SU-DHL-6 (cell line): ENCODE results near the gene TBCCD1.

Source experiments
- H2AFZ ChIP-seq: fragments of 200-600 bp; sonication (generic); 2 replicates; pipeline ENCODE4 v1.6.1; 2014; ENCODE audit warnings: low read depth, mild to moderate bottlenecking, moderate library complexity, mixed read lengths, antibody characterized with exemption, low read length; ENCODE audit not compliant: severe bottlenecking
- H3F3A ChIP-seq: fragments of 200-600 bp; shearing (Covaris generic); 2 replicates; pipeline ENCODE4 v1.6.0; 2016; ENCODE audit warnings: antibody characterized with exemption, mild to moderate bottlenecking; ENCODE audit not compliant: insufficient read depth
- H3K27ac ChIP-seq: fragments of 200-600 bp; sonication (generic); 2 replicates; pipeline ENCODE4 v1.5.1; 2016; ENCODE audit warnings: low read depth, mild to moderate bottlenecking, low read length, moderate library complexity, mixed read lengths
- H3K27me3 ChIP-seq: fragments of 200-600 bp; sonication (generic), shearing (Covaris generic); 2 replicates; pipeline ENCODE4 v1.6.0; 2014; ENCODE audit warnings: mild to moderate bottlenecking, low read length
- H3K36me3 ChIP-seq: fragments of 200-600 bp; sonication (generic); 2 replicates; pipeline ENCODE4 v1.6.1; 2014; ENCODE audit warnings: mild to moderate bottlenecking, low read length, mixed read lengths
- H3K4me2 ChIP-seq: fragments of 300-600, 200-600 bp; shearing (Covaris generic), sonication (generic); 2 replicates; pipeline ENCODE4 v1.6.0; 2014; ENCODE audit warnings: low read length, low read depth, mild to moderate bottlenecking; ENCODE audit not compliant: poor library complexity, severe bottlenecking
- H3K4me3 ChIP-seq: fragments of 200-600 bp; sonication (generic); 2 replicates; pipeline ENCODE4 v1.5.1; 2014; ENCODE audit warnings: antibody characterized with exemption, low read length, mild to moderate bottlenecking, mixed read lengths; ENCODE audit not compliant: insufficient read depth, poor library complexity, severe bottlenecking
- H3K79me2 ChIP-seq: fragments of 200-600 bp; sonication (generic); 2 replicates; pipeline ENCODE4 v1.6.1; 2014; ENCODE audit warnings: mild to moderate bottlenecking, low read length, moderate library complexity; ENCODE audit not compliant: insufficient read depth
- H3K9ac ChIP-seq: fragments of 200-600 bp; sonication (generic); 2 replicates; pipeline ENCODE4 v1.7.0; 2014; ENCODE audit warnings: mild to moderate bottlenecking, low read length
- H3K9me2 ChIP-seq: fragments of 200-600 bp; sonication (generic); replicated peaks from 2 replicates; pipeline ENCODE4 v1.6.1; 2014; ENCODE audit warnings: low read length; ENCODE audit not compliant: insufficient read depth
- H3K9me3 ChIP-seq: fragments of 200-600 bp; sonication (generic); 2 replicates; pipeline ENCODE4 v1.6.1; 2014; ENCODE audit warnings: low read length, mixed read lengths; ENCODE audit not compliant: insufficient read depth
- H4K20me1 ChIP-seq: fragments of 200-600 bp; sonication (generic); 2 replicates; pipeline ENCODE4 v1.6.1; 2014; ENCODE audit warnings: low read depth, mild to moderate bottlenecking, antibody characterized with exemption, low read length, moderate library complexity, mixed read lengths
- CTCF ChIP-seq: fragments of 200-600 bp; sonication (generic); IDR thresholded peaks from one replicate; pipeline ENCODE4 v1.5.1; 2017; ENCODE audit warnings: antibody characterized with exemption, mild to moderate bottlenecking, low read length, moderate library complexity; ENCODE audit not compliant: insufficient read depth, poor library complexity, severe bottlenecking
- EZH2phosphoT487 ChIP-seq: fragments of 200-600 bp; sonication (generic), shearing (Covaris generic); conservative IDR thresholded peaks from 2 replicates; pipeline ENCODE4 v1.6.1; 2018; ENCODE audit warnings: mild to moderate bottlenecking, antibody characterized with exemption, low read length, moderate library complexity, mixed read lengths

Gene TBCCD1

DNA sequence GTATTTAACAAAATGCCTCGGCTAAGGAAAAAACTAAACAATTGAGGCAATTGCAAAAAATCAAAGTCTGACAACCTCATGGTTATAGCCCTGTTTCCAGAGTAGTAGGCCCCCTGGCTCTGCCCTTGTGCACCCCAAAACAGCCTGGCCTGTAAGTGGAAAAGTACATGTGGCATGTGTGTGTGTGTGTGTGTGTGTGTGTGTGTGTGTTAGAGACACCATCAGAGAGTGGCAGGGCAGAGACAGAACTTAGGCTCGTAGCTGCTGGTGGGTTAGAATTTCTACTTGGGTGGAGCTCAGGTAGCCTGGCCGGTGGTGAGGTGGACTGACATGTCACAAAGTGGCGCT, 31.6 kb upstream of the TBCCD1 start:
- Histone ChIP-seq H3K9me3 (no peaks in the 10 kb centered on the region), H3F3A (no peaks in the 10 kb centered on the region), H3K9me2 (no peaks in the 10 kb centered on the region), H3K36me3 (no peaks in the 10 kb centered on the region), H3K9ac (no peak overlapping the region), H3K27me3 (no peaks in the 10 kb centered on the region), H3K4me2 (no peak overlapping the region), H3K4me3 (no peak overlapping the region), H2AFZ (no peak overlapping the region), H3K27ac (no peak overlapping the region), H4K20me1 (no peaks in the 10 kb centered on the region), H3K79me2 (no peaks in the 10 kb centered on the region)
- no peak for TF ChIP-seq CTCF
- no peak for TF ChIP-seq EZH2phosphoT487

GRCh38 chr3:186598108-186598784, 31.1 kb upstream of the TBCCD1 start:
- TF ChIP-seq CTCF (no peak), EZH2phosphoT487 (no peak)

DNA sequence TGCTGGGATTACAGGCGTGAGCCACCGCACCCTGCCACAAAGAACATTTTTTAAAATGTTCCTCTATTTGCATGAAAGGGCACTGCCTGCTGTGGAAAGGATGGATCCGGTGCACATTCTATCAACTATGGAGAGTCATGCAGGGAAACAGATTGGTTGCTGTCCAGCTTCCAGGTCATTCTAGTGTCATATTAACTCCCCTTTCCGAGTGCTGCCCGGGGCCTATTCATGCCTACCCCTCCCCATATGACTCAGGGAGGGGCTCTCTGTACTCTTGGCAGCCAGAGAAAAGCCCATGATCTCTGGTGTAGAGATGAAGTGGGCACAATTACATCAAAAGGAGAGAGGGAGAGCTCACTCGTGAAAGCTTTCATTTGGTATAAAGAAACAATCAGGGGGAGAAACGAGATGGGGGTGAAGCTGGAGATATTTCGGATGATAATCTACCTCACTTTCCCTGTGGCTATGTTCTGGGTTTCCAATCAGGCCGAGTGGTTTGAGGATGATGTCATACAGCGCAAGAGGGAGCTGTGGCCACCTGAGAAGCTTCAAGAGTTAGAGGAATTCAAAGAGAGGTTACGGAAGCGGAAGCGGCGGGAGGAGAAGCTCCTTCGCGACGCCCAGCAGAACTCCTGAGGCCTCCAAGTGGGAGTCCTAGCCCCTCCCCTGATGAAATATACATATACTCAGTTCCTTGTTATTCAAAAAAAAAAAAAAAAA, 29.6 kb upstream of the TBCCD1 start:
- Histone ChIP-seq H3K4me2 (no peak overlapping the region), H3K36me3 (no peaks in the 10 kb centered on the region), H2AFZ (no peak overlapping the region), H3K27me3 (no peaks in the 10 kb centered on the region), H3K9me3 (no peaks in the 10 kb centered on the region), H3K9me2 (no peaks in the 10 kb centered on the region), H3F3A (no peaks in the 10 kb centered on the region), H3K27ac (no peak overlapping the region), H3K79me2 (no peaks in the 10 kb centered on the region), H4K20me1 (no peaks in the 10 kb centered on the region), H3K9ac (no peak overlapping the region), H3K4me3 (no peak overlapping the region)
- TF ChIP-seq EZH2phosphoT487, result no peak
- TF ChIP-seq CTCF, result no peak

More at GRCh38 chr3:186598108-186598784, 31.1 kb upstream of the TBCCD1 start:
- Histone ChIP-seq H3K4me3 (no peak overlapping the region), H3K9me2 (no peaks in the 10 kb centered on the region), H3K9ac (no peak overlapping the region), H3K36me3 (no peaks in the 10 kb centered on the region), H3K9me3 (no peaks in the 10 kb centered on the region), H3F3A (no peaks in the 10 kb centered on the region), H3K27me3 (no peaks in the 10 kb centered on the region), H2AFZ (no peak overlapping the region), H3K27ac (no peak overlapping the region), H3K4me2 (no peak overlapping the region), H3K79me2 (no peaks in the 10 kb centered on the region), H4K20me1 (no peaks in the 10 kb centered on the region)
